A549 (cell line): Measurements from ENCODE around the gene PPL.

ENCODE experiments used
- CHD2 ChIP-seq: fragments of 150-350 bp; IDR thresholded peaks from 2 replicates; pipeline ENCODE4 v1.6.1; 2014; ENCODE audit warnings: low read length; ENCODE audit not compliant: partially characterized antibody
- EP300 ChIP-seq, 2 experiments: fragments of >200 bp; sonication (Bioruptor Twin); formaldehyde crosslinking; IDR thresholded peaks; 2 replicates in 1 of 2; 3 replicates in 1 of 2; pipeline ENCODE4 v1.6.1; 2016 to 2017
- RFX5 ChIP-seq: fragments of 450-650 bp; IDR thresholded peaks from 2 replicates; pipeline ENCODE4 v1.7.1; 2014; ENCODE audit warnings: antibody characterized with exemption, mild to moderate bottlenecking, moderate library complexity
- TF ChIP-seq, protein P1 (sequence below): fragments of 200-600 bp; sonication (generic); IDR thresholded peaks from 2 replicates; pipeline ENCODE4 v1.6.1; 2016; ENCODE audit warnings: antibody characterized with exemption, mild to moderate bottlenecking, moderate library complexity

DNA sequence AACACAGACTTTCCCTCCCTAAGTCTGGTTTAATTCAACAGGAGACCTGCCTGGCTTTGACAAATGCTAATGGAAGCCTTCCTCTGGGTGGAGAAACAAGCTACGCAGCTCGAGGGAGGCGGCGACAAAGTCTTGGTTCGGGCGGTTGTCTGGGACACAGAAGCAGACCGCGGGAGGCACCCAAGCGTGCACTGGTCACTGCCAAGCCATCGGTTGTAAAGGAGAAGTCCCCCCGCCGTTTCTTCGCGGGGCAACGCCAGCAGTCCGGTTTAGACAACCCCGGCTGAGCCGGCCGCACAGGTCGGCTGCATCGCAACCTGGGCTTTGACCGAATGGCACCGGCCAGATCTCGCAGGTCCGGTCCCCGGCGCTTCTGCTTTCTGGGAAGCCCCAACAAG, 90.4 kb downstream of the PPL start:
- TF ChIP-seq RFX5, result no peak
- TF ChIP-seq CHD2, result no peak
- TF ChIP-seq EP300 (IDR thresholded peaks at IDR 0.05), result no peak
- TF ChIP-seq, protein P1, sequence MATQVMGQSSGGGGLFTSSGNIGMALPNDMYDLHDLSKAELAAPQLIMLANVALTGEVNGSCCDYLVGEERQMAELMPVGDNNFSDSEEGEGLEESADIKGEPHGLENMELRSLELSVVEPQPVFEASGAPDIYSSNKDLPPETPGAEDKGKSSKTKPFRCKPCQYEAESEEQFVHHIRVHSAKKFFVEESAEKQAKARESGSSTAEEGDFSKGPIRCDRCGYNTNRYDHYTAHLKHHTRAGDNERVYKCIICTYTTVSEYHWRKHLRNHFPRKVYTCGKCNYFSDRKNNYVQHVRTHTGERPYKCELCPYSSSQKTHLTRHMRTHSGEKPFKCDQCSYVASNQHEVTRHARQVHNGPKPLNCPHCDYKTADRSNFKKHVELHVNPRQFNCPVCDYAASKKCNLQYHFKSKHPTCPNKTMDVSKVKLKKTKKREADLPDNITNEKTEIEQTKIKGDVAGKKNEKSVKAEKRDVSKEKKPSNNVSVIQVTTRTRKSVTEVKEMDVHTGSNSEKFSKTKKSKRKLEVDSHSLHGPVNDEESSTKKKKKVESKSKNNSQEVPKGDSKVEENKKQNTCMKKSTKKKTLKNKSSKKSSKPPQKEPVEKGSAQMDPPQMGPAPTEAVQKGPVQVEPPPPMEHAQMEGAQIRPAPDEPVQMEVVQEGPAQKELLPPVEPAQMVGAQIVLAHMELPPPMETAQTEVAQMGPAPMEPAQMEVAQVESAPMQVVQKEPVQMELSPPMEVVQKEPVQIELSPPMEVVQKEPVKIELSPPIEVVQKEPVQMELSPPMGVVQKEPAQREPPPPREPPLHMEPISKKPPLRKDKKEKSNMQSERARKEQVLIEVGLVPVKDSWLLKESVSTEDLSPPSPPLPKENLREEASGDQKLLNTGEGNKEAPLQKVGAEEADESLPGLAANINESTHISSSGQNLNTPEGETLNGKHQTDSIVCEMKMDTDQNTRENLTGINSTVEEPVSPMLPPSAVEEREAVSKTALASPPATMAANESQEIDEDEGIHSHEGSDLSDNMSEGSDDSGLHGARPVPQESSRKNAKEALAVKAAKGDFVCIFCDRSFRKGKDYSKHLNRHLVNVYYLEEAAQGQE, result no peak
